GM12878 (cell line): ENCODE measurements around the gene CD34. TPM values are rescaled to one million over a fixed set of nuclear protein-coding genes. Genes with fewer than 3 reads are reported as not detected.

Experiments
- ATF7 ChIP-seq: fragments of 450-650 bp; IDR thresholded peaks from 2 replicates; pipeline ENCODE4 v1.6.1; 2016; ENCODE audit warnings: low read depth, mild to moderate bottlenecking
- BACH1 ChIP-seq: fragments of 450-650 bp; IDR thresholded peaks from 2 replicates; pipeline ENCODE4 v1.6.1; 2017; ENCODE audit warnings: mild to moderate bottlenecking, borderline replicate concordance
- CHD1 ChIP-seq: IDR thresholded peaks from 2 replicates; pipeline ENCODE4 v1.6.1; 2012; ENCODE audit warnings: low read depth, low read length, improper control_type of control experiment
- EP300 ChIP-seq, 2 experiments: fragments of 150-350 bp in 1 of 2; IDR thresholded peaks; 2 replicates each; pipeline ENCODE4 v1.6.1; 2011 to 2012; ENCODE audit warnings: low read depth in 2 of 2, low read length in 2 of 2, borderline replicate concordance in 1 of 2, improper control_type of control experiment in 1 of 2, inconsistent platforms in 1 of 2; ENCODE audit not compliant: control insufficient read depth in 1 of 2
- GATAD2B ChIP-seq: fragments of 450-650 bp; conservative IDR thresholded peaks from 2 replicates; pipeline ENCODE4 v1.6.1; 2017; ENCODE audit warnings: low read depth, mild to moderate bottlenecking, moderate library complexity
- HDAC6 ChIP-seq: fragments of 200-600 bp; sonication (generic); IDR thresholded peaks from one replicate; pipeline ENCODE4 v1.8.0; 2017; ENCODE audit warnings: antibody characterized with exemption; ENCODE audit not compliant: unreplicated experiment
- IKZF1 ChIP-seq: fragments of 450-650 bp; conservative IDR thresholded peaks from 2 replicates; pipeline ENCODE4 v1.6.1; 2017; ENCODE audit warnings: antibody characterized with exemption, mild to moderate bottlenecking
- JUND ChIP-seq: IDR thresholded peaks from 2 replicates; pipeline ENCODE4 v1.6.1; 2012; ENCODE audit warnings: low read depth, mild to moderate bottlenecking, low read length, improper control_type of control experiment, moderate library complexity
- MTA3 ChIP-seq: IDR thresholded peaks from 2 replicates; pipeline ENCODE4 v1.6.1; 2012; ENCODE audit warnings: low read length, inconsistent platforms, borderline replicate concordance
- NBN ChIP-seq: fragments of 450-650 bp; IDR thresholded peaks from 2 replicates; pipeline ENCODE4 v1.6.1; 2016
- NFIC ChIP-seq: IDR thresholded peaks from 2 replicates; pipeline ENCODE4 v1.6.1; 2012; ENCODE audit warnings: low read depth, mild to moderate bottlenecking, inconsistent platforms, low read length, moderate library complexity
- NFYB ChIP-seq: IDR thresholded peaks from 2 replicates; pipeline ENCODE4 v1.6.1; 2011; ENCODE audit warnings: low read depth, mild to moderate bottlenecking, low read length, improper control_type of control experiment, moderate library complexity; ENCODE audit not compliant: insufficient read depth
- NR2C1 ChIP-seq: fragments of 450-650 bp; IDR thresholded peaks from 2 replicates; pipeline ENCODE4 v1.6.1; 2017; ENCODE audit warnings: antibody characterized with exemption, mild to moderate bottlenecking, moderate library complexity
- NR2F1 ChIP-seq: fragments of 450-650 bp; conservative IDR thresholded peaks from 2 replicates; pipeline ENCODE4 v1.6.1; 2017; ENCODE audit warnings: mild to moderate bottlenecking
- POLR2A ChIP-seq: IDR thresholded peaks from 2 replicates; pipeline ENCODE4 v1.6.1; 2011; ENCODE audit warnings: low read depth, mild to moderate bottlenecking, low read length
- POLR2AphosphoS2 ChIP-seq: IDR thresholded peaks from 2 replicates; pipeline ENCODE4 v1.6.1; 2011; ENCODE audit warnings: low read depth, mild to moderate bottlenecking, low read length, improper control_type of control experiment, moderate library complexity
- RAD51 ChIP-seq: fragments of 450-650 bp; IDR thresholded peaks from 2 replicates; pipeline ENCODE4 v1.6.1; 2016; ENCODE audit warnings: moderate library complexity, mild to moderate bottlenecking, inconsistent platforms
- SIN3A ChIP-seq: IDR thresholded peaks from 2 replicates; pipeline ENCODE4 v1.6.1; 2012; ENCODE audit warnings: low read depth, low read length, improper control_type of control experiment
- TAF1 ChIP-seq: IDR thresholded peaks from 2 replicates; pipeline ENCODE4 v1.6.1; 2011; ENCODE audit warnings: mild to moderate bottlenecking, low read depth, low read length, borderline replicate concordance
- TARDBP ChIP-seq: IDR thresholded peaks from 2 replicates; pipeline ENCODE4 v1.6.1; 2016; ENCODE audit warnings: borderline replicate concordance
- TCF12 ChIP-seq: IDR thresholded peaks from 2 replicates; pipeline ENCODE4 v1.6.1; 2011; ENCODE audit warnings: low read depth, mild to moderate bottlenecking, low read length
- TCF7 ChIP-seq: IDR thresholded peaks from 2 replicates; pipeline ENCODE4 v1.6.1; 2014; ENCODE audit warnings: antibody characterized with exemption, borderline replicate concordance
- YBX1 ChIP-seq: fragments of 450-650 bp; IDR thresholded peaks from 2 replicates; pipeline ENCODE4 v1.6.1; 2016; ENCODE audit warnings: antibody characterized with exemption
- YY1 ChIP-seq: IDR thresholded peaks from 2 replicates; pipeline ENCODE4 v1.6.1; 2011; ENCODE audit warnings: low read depth, mild to moderate bottlenecking, low read length
- polyA plus RNA-seq, 11 experiments: library from polyadenylated mRNA; depleted of rRNA in 4 of 11; unstranded in 6 of 11; stranded (reverse) in 5 of 11; fragments of >200 nt; fragmentation: Nextera tagmentation in 4 of 11; fragmentation: Illumina TruSeq in 1 of 11; extraction: Ambion mirVana in 4 of 11; extraction: Trizol in 1 of 11; gene quantifications; 1 replicate in 1 of 11; 2 replicates in 10 of 11; pipeline versions ENCODE4 v1.2.1 to v1.2.3, GENCODE V29; 2011 to 2016; ENCODE audit warnings: inconsistent platforms in 2 of 11, missing spikeins in 2 of 11, low read depth in 1 of 11
- total RNA-seq, 4 experiments: library from RNA; depleted of rRNA in 3 of 4; stranded (reverse); fragments of >200 nt in 3 of 4; fragmentation: Illumina TruSeq in 1 of 4; extraction: Trizol in 1 of 4; gene quantifications; 2 replicates each; pipeline versions ENCODE4 v1.2.1 to v1.2.3, GENCODE V29; 2013 to 2021
- TF ChIP-seq, protein P1 (sequence below): IDR thresholded peaks from 2 replicates; pipeline ENCODE4 v1.6.1; 2011; ENCODE audit warnings: mild to moderate bottlenecking, low read depth, low read length, moderate library complexity; ENCODE audit not compliant: insufficient replicate concordance
- TF ChIP-seq, protein P2 (sequence below): IDR thresholded peaks from 2 replicates; pipeline ENCODE4 v1.6.1; 2011; ENCODE audit warnings: low read depth, mild to moderate bottlenecking, low read length, moderate library complexity, borderline replicate concordance; ENCODE audit errors: extremely low read depth
- TF ChIP-seq, protein P3 (sequence below): fragments of 450-650 bp; IDR thresholded peaks from 2 replicates; pipeline ENCODE4 v1.6.1; 2017; ENCODE audit warnings: mild to moderate bottlenecking
- TF ChIP-seq, protein P4 (sequence below): fragments of 450-650 bp; IDR thresholded peaks from 2 replicates; pipeline ENCODE4 v1.6.1; 2017; ENCODE audit warnings: low read depth, mild to moderate bottlenecking, moderate library complexity

CD34 gene
- total and polyA plus RNA-seq, 10 of the 15 experiments (the other 5 are each of a cell fraction or from before 2014, with no cell fraction given): under 0.01 to 0.08 (median 0.02) TPM; not detected in 6

DNA sequence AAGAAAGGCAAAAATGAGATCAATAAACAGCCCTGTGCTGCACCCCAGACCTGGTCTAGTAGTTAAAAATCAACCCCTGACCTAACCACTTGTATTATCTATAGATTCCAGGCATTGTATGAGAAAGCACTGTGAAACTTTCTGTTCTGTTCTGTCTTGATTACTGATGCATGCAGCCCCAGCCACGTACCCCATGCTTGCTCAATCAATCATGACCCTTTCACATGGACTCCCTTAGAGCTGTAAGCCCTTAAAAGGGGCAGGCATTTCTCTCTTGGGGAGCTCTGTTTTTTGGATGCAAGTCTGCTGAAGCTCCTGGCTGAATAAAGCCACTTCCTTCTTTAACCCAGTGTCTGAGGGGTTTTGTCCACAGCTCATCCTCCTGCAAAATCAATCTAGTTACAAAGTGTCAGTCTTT lies 24.2 kb upstream of the CD34 start (continued):
- TF ChIP-seq IKZF1 (peak; percentile 69), NFYB (no peak), YY1 (0 out of 2 replicates have a peak, but pooled peaks have one; percentile 27), HDAC6 (no peak), JUND (no peak), POLR2A (no peak), NR2F1 (peak; percentile 87), SIN3A (no peak), MTA3 (no peak), YBX1 (no peak), RAD51 (peak; percentile 23; the same call in 1 of the 2 replicates), TAF1 (no peak), POLR2AphosphoS2 (no peak), TCF7 (no peak), TARDBP (no peak), GATAD2B (peak; percentile 49; the same call in 1 of the 2 replicates), CHD1 (no peak), ATF7 (peak; percentile 93), EP300 (IDR thresholded peaks at IDR 0.05; ENCODE audit: borderline replicate concordance in 1 of 2, control insufficient read depth in 1 of 2, low read depth in 2 of 2, low read length in 2 of 2) (peak; percentile 53 to 63; a peak in 1 of 4 replicates), TCF12 (peak; percentile 55; the same call in 1 of the 2 replicates), BACH1 (peak; percentile 51; the same call in 1 of the 2 replicates), NR2C1 (no peak), NBN (peak; percentile 92; the same call in 1 of the 2 replicates), NFIC (peak; percentile 67; the same call in 1 of the 2 replicates)
- TF ChIP-seq, protein P1, sequence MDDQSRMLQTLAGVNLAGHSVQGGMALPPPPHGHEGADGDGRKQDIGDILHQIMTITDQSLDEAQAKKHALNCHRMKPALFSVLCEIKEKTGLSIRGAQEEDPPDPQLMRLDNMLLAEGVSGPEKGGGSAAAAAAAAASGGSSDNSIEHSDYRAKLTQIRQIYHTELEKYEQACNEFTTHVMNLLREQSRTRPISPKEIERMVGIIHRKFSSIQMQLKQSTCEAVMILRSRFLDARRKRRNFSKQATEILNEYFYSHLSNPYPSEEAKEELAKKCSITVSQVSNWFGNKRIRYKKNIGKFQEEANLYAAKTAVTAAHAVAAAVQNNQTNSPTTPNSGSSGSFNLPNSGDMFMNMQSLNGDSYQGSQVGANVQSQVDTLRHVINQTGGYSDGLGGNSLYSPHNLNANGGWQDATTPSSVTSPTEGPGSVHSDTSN: peak; percentile 79
- TF ChIP-seq, protein P2, sequence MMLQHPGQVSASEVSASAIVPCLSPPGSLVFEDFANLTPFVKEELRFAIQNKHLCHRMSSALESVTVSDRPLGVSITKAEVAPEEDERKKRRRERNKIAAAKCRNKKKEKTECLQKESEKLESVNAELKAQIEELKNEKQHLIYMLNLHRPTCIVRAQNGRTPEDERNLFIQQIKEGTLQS: no peak
- TF ChIP-seq, protein P3, sequence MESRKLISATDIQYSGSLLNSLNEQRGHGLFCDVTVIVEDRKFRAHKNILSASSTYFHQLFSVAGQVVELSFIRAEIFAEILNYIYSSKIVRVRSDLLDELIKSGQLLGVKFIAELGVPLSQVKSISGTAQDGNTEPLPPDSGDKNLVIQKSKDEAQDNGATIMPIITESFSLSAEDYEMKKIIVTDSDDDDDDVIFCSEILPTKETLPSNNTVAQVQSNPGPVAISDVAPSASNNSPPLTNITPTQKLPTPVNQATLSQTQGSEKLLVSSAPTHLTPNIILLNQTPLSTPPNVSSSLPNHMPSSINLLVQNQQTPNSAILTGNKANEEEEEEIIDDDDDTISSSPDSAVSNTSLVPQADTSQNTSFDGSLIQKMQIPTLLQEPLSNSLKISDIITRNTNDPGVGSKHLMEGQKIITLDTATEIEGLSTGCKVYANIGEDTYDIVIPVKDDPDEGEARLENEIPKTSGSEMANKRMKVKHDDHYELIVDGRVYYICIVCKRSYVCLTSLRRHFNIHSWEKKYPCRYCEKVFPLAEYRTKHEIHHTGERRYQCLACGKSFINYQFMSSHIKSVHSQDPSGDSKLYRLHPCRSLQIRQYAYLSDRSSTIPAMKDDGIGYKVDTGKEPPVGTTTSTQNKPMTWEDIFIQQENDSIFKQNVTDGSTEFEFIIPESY: no peak
- TF ChIP-seq, protein P4, sequence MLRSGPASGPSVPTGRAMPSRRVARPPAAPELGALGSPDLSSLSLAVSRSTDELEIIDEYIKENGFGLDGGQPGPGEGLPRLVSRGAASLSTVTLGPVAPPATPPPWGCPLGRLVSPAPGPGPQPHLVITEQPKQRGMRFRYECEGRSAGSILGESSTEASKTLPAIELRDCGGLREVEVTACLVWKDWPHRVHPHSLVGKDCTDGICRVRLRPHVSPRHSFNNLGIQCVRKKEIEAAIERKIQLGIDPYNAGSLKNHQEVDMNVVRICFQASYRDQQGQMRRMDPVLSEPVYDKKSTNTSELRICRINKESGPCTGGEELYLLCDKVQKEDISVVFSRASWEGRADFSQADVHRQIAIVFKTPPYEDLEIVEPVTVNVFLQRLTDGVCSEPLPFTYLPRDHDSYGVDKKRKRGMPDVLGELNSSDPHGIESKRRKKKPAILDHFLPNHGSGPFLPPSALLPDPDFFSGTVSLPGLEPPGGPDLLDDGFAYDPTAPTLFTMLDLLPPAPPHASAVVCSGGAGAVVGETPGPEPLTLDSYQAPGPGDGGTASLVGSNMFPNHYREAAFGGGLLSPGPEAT: peak; percentile 89
